Brain pericyte (primary cell): ENCODE results near the gene SYCP2.

Experiments
- DNase-seq: peaks from one replicate; pipeline ENCODE4 v3.0.0-alpha.2; 2012; ENCODE audit warnings: low read depth, low spot score

Gene SYCP2

DNA sequence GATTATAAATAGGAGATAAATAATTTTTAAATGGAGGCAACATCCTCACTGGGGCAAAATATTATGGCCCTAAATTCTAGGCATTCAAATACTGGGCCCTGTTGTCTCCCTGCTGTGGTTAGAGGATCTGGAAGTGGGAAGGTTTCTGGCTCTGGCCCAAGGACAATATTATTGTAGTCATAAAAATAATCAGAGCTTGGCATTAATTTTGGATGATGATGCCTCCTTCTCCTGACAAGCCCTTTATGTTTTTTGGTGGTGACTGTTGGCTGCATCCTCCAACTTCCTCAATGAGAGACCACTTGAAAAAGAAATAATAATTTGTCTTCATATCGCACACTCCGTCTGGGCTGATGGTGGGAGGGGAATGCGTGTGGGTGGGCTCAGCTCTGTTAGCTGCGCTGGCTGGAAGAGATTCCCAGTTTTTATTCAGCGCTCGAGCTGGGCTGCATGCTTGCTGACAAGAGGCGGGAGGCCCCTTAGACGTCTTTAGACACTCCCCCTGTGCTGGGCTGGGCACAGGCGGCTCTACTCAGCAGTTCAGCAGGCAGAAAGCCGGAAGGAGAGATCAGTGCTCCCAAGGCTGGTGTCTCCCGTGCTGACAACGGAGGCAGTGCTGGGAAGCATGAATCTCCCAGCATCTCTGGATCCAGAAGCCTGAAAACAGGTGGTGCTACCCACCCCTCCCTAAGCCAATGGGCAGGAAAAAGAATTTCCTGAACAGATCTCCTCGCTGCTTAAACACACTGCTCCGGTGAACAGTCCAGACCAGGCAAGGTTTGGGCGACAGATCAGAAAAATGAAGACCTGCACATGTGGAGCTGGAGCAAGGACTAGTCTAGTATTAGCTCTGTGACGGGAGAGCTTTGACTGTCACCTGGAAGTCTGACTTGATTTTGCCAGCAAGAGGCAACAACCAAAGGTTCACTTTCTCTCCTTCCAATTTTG lies 97.7 kb downstream of the SYCP2 start:
- no peak for DNase-seq

DNA sequence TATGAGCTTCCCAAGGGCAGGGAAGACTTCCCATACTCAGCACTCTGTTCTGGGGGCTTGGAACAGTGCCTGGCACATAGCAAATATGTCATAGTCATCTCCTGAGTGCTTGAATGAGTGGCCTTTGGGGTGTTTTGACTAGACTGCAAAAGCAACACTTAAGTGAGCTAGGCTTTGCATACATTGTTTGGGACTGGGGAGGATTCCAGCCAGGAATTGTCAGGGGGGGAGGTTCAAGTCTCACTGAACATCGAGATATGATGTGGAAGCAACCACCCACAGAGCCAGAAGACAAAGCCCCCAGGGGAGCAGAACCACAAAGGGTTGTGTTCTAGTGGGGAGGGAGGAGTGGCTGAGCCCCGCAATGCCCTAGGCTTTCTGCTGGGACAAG lies 98.4 kb downstream of the SYCP2 start:
- no peak for DNase-seq

DNA sequence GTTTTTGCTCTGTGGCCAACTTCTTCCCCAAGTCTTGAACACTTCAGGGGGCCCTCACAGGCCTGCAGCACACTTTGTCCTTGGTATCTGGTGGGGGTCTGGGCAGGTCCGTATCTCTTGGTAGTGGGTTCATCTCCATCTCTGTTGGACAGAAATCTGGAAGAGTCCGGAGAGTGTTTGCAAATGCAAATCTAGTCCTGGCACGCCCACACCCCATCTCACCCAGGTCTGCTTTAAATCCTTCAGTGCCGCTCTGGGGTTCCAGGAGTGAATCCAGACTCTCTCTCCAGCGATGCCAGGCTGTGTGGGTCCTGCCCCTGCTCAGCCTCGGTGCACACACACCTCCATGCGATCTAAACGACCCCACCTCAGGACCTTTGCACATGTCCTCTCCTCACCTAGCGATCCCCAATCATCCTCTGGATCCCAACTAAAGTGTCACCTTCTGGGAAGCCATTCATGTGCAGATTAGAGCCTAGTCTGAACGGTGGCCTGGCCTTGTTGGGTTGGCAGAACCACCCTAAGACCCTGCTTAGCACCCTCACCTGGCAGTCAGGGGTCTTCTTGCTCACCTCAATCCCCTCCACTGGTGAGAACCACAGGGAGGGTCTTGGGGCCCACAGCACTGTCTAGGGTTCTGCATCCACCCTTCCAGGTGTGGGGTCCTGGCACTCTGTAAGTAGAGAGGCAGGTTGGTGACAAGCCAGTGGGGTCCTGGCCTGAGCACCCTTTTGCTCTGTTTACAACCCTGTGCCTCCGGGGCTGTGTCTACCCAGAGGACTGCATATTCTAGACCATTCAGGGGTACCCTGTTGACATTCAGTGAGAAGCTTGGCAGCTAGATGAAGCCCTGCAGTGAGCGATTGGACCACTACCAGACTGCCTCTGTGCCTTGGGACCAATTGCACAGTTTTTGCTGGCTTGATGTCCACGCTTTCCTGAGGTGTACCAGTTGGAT lies 100.8 kb downstream of the SYCP2 start:
- no peak for DNase-seq

DNA sequence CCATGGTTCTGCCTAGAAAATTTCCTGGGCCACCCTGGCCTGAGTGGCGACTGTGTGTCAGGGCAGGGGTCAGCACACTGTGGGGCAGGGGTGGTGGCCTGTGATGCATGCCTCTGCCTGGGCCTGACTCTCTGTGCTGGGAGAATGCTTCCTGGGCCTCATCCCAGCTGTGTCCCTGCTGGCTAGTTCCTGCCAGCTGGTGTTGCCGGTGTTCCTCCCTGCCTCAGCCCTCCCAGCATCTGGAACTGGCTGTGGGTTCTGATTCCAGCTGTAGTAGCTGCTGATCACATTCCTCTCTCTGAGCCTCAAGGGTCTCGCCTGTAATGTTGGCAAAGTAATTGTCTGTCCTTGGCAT lies 101.5 kb downstream of the SYCP2 start:
- DNase-seq, result no peak

DNA sequence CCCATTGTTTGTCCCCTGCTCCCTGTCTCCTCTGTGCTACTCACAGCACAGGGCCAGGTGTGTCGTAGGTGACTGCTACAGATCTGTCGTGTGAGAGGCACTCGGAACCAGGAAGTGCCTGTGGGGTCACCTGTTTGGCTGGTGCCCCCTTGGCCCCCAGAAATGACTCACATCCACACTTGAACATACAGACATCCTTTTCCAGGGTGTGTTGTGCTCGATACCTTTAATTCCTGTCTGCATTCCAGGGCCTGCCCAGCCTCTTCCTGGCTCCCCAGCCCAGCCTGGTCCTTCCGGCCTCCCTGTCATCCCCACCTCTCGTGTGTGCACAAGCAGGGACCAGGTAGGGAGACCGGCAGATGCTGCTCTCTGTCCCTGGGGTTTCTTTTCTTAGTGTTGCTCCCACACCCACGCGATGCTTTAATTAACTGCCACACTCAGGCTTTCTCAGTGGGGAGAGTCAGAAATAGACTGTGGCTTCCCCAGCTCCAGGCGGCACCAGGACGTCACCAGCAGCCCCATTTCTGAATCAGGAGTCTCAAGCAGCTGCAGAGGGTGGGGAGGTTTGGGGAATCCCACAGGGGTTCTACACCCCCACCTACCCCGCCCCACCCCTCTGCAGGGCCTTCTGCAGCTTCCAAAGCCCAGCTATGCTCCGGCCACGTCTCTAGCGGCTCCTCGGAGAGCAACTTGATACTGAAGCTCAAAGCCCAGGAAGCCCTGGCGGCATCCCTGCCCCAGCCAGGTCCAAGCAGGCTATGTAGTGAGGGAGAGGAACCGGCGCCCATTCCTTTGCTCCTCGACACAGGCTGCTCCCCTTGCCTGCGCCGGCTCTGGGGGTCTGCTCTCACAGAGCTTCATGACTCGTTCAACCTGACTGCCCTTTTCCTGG lies 102.2 kb downstream of the SYCP2 start:
- DNase-seq, result no peak

DNA sequence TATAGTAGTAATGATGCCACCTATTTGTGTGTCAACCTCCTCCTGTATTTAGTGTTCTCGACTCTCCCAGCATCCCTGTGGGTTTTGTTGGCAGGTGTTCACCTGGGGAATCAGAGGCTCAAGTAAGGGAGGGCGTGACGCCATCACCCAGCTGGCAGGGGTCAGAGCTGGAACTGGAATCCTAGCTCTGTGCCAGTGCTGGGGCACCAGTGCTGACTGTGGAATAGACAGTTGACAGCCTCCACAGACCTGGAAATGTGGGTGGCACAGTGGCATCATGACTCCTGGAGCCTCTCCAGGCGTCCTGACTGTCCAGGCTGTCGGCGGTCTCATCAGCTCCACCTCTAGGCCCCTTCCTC lies 102.8 kb downstream of the SYCP2 start:
- DNase-seq, result no peak

DNA sequence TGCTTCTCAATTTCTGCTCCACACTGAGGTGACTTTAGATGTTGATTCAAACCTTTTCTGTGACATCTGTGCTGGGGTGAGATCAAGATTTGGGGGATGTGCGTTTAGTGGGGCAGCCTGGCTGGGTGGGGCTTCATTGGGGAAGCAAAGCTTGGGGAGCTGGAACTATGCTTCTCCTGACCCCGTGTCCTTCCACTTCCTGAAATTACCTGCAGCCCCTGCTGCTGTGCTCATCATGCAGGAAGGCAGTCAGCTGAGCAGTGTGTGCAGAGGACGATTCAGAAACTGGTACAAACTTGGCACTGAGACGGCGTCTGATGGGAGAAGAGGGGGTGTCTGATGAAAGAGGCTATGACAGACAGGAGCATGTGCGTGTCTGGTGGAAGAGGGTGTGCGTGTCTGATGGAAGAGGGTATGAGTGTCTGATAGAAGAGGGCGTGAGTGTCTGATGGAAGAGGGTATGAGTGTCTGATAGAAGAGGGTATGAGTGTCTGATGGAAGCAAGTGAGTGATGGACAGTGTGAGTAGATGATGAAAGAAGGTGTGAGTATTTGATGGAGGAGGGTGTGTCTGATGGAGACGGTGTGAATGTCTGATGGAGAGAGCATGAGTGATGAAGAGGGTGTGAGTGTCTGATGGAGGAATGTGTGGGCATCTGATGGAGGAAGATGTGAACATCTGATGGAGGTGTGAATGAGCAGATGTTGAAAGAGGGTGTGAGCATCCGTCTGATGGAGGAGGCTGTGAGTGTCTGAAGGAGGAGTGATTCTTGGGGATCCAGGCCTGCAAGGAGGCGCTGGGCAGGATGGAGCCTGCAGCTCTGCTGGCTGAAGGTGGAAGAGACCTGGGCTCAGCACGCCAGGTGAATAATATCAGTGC lies 103.4 kb downstream of the SYCP2 start:
- DNase-seq, result no peak

DNA sequence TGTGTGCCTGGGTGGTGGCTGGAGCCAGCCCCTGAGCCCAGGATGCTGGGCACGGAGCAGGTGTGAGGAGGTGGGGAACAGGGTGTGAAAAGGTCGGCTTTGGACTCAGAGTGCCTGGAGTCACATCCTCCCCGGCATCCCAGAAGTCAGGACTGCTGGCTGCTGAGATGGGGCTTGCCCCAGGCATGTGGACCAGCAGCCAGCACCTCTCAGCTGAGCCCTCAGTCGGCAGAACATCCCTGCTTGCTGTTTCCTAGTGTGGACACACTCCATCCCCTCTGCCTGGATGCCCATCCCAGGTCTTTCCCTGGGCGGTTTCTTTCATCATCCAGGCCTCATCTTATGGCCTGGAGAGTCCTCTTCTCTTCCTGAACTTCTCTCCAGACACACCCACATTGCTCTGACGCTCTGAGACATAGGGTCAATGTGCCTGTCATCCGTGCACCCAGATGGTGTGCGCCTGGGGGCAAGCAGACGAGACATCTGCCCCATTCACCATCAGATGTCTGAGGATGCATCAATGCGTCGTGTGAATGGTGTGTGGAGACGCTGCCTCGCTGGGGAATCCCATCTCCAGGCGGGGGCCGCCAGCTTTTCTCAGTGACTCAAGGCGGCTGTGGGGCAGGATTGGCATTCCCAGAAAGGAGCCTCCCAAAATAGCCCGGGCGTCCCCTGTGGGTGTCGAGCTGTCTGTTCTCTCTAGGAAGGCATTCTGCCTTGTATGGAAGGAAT lies 104.2 kb downstream of the SYCP2 start:
- no peak for DNase-seq

DNA sequence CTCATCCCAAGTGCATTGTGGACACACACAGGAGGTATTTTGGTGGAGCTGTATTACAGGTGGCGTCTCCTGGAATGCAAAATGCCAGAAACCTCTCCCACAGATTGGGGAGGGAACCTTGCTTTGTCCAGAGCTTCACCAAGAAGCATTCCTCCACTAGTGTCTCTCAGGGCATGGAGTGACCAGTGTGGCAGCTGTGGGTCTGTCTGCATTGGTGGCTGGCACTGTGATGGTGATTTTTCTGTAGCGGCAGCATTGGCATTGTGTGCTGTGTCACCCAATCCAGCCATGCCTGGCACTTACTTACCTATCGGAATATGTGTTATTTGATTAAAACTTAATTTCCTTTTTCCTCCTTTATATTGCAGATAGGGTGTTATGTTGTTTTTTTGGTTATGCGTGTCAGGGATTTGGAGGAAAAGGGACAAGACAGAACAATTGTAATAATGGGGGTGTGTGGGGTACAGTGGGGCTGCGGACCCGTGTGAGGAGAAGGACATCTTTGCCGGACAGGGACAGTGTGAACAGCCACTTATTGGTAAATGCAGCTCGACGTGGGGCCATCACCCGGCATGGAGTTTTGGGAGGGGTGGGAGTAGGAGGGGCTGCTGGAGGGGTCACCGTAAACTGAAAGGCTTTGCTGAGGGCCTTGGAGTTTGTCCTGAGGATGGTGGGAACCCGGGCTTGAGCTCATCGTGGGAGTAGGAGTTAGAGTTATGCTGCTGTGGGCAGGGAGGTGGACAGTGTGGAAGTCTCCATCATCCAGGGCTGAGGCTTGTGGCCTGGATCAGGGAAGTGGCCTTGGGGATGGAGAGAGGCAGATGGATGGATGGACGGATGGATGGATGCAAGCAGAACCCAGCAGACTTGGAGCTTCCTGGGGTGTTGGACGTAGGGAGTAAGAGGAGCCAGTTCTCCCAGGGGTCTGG lies 105.0 kb downstream of the SYCP2 start:
- no peak for DNase-seq

DNA sequence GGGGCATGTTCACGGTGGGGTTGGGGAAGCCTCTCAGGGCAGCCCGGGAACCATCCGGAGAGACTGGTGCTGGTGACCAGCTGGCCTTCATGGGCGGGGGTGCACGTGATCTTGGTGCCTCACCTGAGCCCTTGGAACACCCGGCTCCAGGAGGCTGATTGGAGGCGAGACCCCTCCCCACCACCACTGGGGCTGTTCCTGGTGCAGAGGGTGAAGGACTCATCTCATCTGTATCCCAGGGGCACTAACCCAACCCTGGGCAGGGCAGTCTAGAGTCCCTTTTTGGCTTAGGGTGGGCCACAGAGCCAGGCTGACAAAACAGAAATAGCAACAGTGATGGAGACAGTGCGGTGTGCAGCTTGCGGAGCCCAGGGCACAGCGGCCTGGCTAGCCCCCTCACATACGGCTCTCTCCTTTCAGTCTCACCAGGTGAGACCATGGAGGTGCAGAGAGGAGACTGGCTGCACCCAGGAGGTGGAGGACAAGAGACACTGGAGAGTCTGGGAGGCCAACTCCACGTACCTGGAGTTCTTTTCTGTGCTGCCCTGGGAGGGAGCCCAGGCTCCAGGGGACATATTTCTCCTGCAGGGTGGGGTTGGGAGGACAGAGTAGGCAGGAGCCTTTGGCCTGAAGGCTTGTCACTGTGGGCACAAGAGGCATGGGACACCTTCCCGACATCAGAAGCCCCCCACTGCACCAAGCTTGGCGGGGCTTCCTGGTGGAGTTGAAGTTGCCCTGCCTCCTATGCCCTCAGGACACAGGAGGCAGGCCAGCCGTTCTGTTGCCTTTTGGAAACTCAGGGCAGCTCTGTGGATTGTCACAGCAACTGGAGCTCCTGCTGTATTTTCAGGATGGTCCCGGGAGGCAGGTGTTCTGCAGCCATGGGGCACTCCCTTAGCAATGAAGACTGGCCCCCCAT lies 106.0 kb downstream of the SYCP2 start:
- DNase-seq, result no peak

DNA sequence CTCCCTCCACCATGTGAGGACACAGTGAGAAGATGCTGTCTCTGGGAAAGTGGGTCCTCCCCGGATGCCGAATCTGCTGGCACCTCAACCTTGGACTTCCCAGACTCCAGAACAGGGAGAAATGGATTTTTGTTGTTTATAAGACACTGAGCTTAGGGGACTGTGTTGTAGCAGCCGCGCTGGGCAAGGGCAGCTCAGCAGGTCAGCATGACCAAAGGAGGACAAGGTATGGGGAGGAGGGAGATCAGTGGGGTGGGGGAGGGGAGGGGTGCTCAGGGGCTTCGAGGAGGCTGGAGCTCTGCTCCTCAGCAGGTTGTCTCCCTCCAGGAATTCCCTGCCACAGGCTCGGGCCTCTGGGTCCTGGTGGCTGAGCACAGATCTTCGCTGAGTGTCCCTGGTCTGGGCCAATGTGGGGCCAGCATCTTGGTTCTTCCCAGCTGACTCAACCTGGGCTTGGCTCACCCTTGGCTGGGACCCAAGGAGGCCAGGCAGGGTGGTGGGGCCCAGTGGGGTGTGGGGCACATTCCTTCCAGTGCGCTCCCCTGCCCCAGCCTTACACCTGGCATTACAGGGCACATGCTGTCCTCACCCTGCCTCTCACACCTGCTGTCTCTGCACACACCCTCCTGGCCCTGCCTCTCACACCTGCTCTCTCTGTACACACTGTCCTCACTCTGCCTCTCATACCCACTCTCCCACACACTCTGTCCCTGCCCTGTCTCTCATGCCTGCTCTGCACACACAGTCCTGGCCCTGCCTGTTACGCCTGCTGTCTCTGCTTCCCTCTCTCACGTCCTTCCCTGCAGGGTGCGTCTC lies 107.3 kb downstream of the SYCP2 start:
- no peak for DNase-seq

DNA sequence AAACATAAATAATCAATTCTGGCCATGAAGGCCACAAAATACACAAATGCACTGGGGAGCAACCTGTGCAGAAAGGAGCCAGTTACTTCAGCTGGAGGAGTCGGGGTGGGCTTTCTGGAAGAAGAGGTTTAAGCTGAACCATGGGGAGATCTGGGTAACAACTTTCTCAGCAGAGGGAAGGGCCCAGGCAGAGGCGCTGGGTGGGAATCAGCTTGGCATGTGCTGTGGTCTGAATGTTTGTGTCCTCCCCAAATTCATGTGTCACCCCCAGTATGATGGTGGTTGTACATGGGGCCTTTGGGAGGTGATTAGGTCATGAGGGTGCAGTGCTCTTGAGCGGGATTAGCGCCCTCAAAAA lies 107.9 kb downstream of the SYCP2 start:
- DNase-seq, result no peak

DNA sequence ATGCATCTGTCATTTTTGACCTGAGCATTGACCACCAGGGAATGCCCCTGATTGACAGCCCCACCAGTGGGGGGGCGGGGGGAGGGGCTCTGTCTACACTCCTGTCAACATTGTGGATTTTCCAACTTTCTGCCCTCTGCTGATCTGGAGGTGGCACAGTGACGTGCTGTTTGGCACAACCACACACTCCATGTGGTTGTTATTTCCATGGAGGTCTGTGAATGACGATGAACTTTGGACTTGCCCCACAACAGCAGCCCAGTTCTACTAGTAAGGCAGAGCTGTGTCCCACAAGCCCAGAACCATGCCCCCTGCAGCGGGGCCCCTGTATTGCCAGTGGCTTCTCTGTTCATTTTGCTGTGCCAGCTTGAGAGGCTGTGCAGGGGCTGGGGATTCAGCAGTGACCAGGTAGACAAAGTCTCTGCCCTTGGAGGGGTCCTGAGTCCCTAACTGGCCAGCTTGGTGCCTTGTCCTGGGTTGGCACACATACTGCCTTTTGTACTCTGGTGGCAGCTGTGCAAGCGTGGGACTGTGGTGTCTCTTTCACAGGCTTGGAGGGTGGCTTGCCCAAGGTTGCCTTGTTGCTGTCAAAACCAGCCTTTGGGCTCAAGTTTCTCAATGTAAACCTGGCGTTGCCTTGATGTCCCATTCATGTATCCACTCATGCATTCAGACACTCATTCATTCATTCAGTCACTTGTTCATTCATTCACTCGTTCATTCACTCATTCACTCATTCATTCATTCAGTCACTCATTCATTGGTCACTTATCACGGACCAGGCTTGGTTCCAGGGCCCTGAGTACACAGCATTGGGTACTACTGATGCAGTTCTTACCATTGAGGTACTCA lies 108.5 kb downstream of the SYCP2 start:
- DNase-seq, result no peak

DNA sequence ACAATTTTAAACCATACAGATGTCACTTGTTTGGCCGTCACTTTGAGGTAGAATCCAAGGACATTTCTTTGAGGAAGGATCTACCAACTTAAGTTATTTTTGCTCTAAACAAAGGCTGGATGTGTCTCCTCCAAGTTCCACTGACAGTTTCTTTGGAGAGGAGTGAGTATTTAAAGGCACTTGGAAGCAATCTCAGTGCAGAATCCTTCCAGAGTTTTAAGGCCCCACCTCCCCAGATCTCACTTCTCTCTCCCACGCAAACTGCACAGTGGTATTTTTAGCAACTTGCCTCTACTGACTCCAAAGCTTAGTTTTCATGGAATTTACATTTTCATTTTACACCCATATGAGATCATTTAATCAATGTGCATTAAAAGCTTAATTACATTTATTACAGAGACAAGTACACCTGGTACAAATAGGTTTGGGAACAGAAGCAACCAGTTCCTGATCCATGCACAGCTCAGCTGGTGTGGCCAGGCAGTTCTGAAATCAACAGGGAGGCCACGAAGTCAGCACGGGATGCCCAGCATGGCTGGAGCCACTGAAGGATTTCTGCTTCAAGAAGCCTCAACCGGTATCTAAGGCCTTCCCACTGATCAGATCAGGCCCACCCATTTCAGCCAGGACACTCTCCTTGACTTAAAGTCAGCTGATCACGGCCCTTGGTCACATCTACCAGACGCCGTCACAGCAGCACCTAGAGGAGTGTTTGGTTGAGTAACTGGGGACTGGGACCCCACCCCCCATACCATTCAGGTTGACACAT lies 109.8 kb downstream of the SYCP2 start:
- DNase-seq, result no peak

DNA sequence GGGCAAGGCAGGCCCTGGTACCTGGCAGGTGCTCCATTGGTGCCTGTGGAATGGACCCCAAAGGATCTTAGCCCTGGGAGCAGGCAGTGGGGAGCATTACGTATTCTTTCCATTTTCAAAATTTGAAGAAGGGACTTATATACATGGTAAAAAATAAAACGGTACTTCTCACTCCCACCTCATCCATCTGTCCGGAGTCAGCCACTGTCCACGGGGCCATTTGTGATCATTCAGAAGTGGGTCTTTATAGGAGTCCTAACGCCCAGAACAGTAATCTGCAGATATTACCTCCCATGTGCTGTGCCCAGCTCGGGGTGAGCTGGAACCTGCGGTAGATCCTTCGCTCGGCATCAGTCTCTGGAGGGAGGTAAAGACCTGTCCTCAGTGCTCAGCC lies 110.4 kb downstream of the SYCP2 start:
- no peak for DNase-seq
